NCI-H1417 treated with DMSO at 0.1 percent for 48 hours (cell line): ENCODE data around the gene ZMYM1.
"Not testable (repeated sequence)": the region's sequence is repeated elsewhere in the genome, so short reads cannot be mapped to it uniquely, and the experiment has no call there.

Source experiments
- DNase-seq: peaks from one replicate; lab custom pipeline; 2025; lab: John Stamatoyannopoulos, UW

ZMYM1 gene

DNA sequence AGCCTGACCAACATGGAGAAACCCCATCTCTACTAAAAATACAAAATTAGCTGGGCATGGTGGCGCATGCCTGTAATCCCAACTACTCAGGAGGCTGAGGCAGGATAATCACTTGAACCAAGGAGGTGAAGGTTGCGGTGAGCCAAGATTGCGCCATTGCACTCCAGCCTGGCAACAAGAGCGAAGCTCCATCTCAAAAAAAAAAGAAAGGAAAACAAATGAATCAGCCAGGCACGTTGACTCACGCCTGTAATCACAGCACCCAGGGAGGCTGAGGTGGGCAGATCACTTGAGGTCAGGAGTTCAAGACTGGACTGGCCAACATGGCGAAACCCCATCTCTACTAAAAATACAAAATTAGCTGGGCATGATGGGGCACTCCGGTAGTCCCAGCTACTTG is 2.8 kb upstream of the ZMYM1 start:
- not testable (repeated sequence) for DNase-seq

DNA sequence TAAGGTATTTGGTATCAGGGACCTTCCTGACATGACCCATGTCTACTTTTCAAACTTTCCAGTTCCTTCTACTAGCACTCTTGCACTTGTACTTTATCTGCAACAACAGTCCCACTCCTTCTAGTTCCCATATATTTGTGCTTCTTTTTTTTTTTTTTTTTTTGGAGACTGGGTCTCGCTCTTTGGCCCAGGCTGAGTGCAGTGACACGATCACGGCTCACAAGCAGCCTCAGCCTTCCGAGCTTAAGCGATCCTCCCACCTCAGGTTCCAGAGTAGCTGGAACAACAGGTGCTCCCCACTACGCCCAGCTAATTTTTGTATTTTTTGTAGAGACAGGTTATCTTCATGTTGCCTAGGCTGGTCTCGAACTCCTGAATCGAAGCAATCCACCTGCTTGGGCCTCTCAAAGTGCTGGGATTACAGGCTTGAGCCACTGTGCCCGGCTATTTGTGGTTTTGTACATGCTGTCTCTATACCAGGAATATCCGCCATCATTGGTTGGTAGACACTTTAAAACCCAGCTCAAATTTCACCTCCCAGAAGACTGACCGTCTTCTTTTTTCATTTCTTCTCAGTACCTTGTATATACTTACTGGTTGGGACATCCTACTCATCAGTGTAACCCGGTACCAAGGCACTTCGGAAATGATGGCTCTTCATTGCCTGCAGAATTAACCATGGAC is 1.1 kb downstream of the ZMYM1 start:
- no peak for DNase-seq

DNA sequence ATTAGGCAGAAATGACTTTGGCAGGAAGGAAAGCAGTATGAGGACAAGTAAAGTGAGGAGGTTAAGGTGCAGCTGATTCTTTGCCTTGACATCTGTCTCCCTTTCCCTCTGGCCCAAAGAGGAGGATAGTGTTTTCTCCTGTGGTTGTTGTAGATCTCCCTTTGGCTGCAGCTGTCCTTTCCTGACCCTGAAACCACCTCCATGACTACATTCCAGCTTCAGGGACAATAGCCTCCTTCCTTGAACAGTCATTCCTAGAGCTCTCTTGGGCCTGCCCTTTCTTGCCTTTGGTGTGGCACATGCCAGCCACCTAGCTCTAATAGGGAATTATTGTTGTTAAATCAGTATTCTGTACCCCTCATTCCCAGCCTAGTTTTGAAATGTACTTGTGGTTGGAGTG is 6.2 kb downstream of the ZMYM1 start:
- no peak for DNase-seq

DNA sequence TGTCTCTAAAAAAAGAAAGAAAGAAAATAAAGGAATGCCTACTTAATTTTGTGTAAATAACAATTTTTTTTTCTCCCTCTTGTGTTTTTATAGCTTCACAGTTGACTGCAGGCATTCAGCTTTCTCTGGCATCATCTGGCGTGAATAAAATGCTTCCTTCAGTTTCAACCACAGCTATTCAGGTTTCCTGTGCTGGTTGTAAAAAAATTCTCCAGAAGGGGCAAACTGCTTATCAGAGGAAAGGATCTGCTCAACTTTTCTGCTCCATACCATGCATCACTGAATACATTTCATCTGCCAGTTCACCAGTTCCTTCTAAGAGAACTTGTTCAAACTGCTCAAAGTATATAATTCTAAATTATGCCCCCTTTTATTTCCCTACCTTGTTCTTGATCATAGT is 18.0 kb downstream of the ZMYM1 start:
- no peak for DNase-seq

DNA sequence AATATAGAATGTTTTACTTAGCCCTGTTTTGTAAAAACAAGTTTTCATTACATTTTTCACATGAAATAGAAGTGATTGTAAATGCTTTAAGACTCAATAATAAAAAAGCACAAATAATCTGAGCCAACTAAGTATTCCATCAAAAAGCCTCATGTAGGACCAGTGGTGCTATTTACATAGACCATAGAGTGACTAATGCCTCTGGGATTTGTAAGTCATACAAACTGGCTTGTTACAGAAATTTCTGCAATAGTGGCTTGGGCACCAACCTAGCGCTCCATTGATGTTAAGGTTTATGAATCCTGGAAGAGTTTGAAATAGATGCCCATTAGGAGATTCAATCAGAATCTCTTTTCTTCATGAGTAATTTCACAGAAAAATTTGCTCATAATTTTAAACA is 31.9 kb downstream of the ZMYM1 start:
- DNase-seq = no peak

DNA sequence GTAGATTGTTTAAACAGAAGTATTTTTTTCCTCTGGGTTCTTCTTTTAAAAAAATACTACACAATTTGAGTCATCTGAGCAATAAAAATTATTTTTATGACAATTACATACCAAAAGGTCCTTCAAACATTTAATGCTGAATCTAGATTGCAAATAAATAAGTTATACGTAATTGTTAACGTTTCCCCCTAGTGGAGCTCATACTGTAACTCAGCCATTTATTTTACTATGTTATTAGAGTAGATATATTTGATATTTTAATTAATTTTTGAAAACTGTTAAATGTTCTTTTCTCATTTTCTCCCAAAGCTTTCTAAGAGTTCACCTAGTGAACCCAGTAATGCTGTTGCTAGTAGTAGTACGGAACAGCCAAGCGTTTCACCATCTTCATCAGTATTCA is 33.5 kb downstream of the ZMYM1 start:
- no peak for DNase-seq

DNA sequence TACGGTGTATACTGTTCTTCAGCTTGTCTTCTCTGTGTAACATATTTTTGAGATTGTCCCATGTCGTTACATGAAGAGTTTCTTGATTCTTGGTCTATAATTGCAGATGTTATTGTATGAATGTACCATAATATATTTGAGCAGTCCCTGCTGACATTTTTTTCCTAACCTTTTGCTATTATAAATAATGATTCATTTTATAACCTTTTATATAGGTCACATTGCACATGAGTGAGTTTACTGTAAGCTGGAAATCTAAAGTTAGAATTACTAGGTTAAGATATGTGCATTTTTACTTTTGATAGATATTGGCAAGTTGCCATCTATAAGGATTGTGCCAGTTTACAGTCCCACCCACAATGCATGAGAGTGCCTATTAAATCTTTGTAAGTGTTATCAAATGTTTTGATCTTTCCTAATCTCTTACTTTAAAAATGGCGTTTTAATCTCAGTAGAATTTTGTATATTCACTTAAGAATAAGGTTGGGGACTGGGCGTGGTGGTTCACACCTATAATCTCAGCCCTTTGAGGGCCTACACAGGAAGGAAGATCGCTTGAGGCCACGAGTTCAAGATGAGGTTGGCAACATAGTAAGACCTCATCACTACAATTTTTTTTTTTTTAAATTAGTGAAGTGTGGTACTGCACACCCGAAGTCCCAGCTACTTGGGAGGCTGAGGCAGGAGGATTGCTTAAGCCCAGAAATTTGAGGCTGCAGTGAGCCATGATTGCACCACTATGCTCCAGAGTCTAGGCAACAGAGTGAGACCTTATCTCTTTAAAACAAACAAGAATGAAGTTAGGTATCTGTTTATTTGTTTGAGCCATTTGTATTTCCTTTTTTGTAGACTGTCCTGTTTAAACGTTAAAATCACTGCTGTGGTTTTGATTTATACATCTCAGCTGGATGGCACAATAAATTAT is 36.5 kb downstream of the ZMYM1 start:
- DNase-seq = no peak

DNA sequence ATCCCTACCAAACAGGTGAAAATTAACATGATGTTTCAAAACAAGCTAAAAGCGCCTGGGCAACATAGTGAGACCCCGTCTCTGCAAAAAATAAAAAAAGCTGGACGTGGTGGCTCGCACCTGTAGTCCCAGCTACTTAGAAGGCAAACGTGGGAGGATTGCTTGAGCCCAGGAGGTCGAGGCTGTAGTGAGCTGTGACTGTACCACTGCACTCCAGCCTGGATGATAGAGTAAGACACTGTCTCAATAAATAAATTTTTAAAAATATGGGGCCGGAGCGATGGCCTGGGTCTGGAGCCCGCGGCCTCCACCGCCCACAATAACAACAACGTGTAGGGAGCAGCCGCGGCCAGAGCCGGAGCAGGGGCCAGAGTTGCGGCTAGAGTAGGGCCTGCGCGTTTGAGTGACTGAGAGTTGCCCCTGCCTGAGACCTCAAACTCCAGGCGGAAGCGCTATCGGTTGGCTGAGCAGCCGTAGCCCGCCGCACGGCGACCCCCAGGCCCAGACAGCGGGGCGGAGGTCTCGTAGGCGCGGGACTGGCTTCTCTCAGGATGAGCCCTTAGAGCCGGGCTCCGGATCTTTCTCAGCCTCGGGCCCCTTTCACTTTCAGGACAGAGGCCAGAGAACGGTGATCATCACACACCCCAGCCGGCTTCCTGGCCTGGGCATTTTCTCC is 41.4 kb downstream of the ZMYM1 start:
- no peak for DNase-seq

DNA sequence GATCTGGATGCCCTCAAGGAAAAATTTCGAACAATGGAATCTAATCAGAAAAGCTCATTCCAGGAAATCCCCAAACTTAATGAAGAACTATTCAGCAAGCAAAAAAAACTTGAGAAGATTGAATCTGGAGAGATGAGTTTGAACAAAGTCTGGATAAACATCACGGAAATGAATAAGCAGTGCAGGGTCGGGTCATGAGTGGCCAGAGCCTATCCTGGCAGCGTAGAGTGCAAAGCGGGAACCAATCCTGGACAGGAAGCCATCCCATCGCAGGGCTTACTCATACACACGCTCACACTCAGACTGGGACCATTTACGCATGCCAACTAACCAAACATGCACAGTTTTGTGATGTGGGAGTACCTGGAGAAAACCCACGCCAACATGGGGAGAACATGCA is 43.1 kb downstream of the ZMYM1 start:
- no peak for DNase-seq

DNA sequence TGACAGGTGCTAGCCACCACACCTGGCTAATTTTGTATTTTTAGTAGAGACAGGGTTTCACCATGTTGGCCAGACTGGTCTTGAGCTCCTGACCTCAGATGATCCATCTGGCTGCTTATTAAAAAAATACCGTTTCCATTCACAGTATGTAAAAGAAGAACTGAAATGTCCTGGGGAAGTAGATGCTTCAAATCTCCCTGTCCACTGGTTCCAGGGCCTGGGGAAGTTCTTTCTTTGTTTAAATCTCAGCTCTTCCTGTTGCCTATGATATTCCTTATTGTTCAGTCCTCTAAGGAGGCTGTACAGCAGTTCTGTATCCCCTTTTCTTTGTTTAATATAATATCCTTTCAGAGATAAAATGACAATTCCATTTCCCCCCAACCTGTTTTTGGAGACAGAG is 47.4 kb downstream of the ZMYM1 start:
- no peak for DNase-seq

DNA sequence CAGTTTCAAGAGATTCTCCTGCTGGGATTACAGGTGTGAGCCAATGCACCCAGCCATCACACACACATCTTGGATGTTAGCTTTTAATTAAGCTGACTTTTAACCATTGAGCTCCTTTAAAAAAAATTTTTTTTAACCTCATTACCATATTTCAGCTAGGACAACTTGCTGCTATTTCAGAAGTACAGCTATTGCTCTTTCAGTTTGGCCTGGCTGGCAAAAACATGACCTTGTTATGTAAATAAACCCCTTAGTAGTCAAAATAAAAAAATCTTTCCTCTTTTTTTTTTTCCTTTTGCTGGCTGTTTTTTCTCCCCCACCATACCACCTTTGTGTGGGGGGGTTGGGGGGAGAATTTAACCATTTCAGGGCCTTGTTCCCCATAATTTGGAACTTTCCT is 49.9 kb downstream of the ZMYM1 start:
- DNase-seq = no peak

DNA sequence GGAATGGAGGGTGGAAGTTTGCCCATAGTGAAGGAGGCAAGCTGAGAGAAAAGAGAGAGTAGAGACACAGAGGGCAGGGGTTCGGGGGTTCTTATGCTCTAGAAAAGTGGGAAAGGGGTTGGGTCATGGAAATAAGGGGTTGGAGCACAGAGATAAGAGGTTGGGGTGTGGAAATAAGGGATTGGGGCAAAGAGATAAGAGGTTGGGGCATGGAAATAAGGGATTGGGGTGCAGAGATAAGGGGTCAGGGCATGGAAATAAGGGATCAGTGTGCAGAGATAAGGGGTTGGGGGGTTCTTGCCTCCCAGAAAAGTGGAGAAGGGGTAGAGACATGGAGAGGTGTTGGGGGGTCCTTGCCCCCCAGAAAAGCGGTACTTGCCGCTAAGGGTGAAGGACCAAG is 57.6 kb downstream of the ZMYM1 start:
- no peak for DNase-seq

DNA sequence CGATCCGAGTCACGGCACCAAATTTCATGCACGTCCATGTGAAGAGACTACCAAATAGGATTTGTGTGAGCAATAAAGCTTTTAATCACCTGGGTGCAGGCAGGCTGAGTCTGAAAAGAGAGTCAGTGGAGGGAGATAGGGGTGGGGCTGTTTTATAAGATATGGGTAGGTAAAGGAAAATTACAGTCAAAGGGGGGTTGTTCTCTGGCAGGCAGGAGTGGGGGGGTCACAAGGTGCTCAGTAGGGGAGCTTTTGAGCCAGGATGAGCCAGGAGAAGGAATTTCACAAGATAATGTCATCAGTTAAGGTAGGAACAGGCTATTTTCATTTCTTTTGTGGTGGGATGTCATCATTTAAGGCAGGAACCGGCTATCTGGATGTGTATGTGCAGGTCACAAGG is 58.4 kb downstream of the ZMYM1 start:
- DNase-seq = not testable (repeated sequence)

DNA sequence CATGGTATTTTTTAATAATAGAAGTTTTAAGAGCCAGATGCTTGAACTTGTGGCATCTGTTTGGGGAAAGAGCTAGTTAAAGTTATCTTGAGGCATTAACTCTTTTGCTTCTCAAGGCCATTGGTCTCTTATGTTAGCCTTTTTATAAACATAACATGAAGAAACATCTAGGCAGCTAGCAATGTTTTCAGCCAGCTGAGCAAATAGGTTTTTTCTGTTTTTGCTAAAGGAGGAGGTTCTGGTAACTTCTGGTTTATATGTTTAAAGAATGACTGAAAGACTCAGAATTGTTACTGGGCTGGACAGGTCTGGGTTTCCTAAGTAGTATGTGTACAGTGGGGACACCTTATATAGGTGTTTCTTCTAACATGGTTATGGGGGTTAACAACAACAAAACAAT is 63.1 kb downstream of the ZMYM1 start:
- not testable (repeated sequence) for DNase-seq

DNA sequence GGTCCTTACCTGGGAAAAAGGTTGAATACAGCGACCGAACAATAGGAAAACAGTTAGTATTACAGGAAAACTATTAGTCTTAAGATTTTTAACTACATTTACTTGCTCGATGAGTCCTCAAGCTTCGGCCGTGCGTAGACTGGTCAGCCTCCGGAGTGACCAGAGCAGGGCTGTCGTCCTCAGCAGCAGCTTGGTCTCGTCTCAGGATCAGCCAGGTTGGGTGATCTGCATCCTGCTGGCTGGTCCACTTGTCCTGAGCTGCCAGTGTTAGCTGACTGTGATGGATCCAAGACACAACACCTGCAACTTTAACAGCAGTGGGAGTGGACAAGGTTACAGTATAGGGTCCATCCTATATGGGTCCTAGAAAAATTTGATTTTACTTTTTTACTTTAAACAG is 63.5 kb downstream of the ZMYM1 start:
- not testable (repeated sequence) for DNase-seq

DNA sequence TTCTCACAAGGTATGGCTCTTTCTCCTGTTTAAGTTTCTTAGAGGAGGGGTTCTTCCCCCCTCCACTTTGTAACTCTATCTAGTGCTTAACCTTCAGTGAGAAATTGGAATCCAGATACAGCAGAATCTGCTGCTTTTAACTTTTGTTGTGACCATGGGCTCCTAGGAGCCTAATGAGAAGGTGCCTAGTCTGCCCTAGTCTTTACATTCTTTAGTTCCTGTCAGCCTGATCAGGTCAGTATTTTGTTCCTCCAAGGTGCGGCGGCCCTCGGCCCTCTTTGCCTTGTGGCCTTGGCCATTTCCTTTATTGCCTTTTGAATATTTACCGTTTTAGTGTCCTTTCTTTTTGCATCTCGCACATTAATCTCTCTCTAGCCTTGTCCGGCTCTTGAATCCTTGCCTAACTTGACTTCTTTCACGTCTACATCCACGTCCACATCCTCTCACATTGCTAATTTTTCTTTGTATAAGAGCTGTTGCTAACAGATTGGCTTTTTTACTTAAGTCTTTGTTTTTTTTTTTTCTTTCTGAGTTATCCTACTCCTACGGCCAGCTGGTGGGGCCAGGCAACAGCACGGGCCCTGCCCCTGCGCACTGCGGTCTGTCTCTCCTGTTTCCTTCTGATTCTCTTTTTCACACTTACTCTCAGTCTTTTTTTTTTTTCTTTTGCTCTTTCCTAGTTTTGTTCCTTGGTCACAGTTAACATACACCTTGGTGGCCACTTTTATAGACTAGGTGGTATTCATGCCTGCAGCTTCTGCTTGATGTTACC is 64.7 kb downstream of the ZMYM1 start:
- DNase-seq = no peak

DNA sequence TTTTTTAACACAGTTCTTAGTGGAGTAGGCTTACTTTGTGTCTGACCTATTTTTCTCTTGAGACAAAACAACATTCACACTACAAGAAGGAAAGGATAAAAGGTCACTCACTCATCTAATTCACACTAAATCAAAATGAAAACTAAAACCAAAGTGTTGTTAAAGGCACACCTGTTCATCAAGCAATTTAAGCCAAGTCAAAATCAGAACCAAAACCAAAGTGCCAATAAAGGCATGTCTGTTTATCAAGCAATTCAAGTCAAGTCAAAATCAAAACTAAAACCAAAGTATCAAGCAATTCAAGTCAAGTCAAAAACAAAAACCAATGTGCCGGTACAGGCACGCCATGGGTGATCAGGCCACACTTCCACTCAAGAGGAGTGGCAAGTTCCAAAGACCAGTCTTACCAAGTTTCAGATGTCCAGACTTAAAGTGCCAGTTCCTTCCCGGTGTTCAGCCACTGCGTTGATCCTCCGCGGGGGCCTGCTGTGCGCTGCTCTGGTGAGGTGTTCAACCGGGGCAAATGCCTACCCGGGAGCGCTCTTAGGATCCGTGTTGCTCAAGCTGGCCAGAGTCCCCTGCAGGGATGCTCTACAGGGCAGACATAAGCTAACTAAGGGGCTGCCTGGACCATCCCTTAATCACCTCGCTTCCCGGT is 66.8 kb downstream of the ZMYM1 start:
- not testable (repeated sequence) for DNase-seq

DNA sequence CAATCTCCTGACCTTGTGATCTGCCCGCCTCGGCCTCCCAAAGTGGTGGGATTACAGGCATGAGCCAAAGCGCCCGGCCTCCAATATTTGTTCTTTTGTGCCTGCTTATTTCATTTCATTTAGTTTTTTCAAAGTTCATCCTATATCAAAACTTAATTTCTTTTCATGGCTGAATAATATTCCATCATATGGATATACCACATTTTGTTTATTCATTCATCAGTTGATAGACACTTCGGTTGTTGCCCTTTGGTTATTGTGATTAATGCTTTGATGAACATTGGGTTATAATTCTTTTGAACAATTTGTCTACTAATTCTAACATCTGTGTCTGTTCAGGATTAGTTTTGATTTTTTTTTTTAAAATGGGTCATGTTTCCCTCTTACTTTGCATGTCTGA is 72.0 kb downstream of the ZMYM1 start:
- no peak for DNase-seq

DNA sequence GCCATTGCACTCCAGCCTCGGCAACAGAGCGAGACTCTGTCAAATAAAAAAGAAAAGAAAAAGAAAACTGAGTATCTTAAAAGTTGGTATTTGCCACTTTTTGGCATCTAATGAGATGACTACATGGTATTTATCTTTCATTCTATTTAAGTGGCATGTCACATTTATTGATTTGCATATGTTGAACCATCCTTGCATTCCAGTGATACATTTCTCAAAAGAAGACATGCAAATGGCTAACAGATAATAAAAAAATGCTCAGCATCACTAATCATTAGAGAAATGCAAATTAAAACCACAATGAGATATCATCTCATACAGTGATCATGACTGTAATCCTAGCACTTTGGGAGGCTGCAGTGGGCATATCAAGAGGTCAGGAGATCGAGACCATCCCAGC is 85.7 kb downstream of the ZMYM1 start:
- DNase-seq = no peak
